ENCODE results near the gene TRAPPC12. TPM values are rescaled to one million over a fixed set of nuclear protein-coding genes. Genes with fewer than 3 reads are reported as not detected.

Gene TRAPPC12
- total RNA-seq, 4 donors from 2014 or later, result 41.3 to 83.6 (median 52.0) TPM

DNA sequence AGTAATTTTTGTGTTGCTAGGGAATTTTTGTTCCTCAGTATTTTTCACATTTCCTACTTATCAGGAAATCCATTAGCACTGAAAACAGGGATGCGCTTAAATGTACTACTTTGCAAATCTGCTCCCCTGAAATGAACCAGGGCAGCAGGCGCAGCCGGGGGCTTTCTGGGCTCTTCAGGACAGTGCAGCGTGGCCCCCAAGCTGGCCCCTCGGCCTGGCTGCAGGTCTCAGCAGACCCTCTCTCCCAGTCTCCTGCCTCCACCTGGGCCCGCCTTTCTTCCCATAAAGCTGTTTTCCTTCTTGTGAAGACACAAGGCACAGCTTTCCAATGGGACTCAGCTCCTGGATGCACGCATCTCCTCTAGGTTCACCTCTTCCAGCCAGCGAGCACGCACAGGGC is 37.2 kb upstream of the TRAPPC12 start:
- TF ChIP-seq, protein P1, sequence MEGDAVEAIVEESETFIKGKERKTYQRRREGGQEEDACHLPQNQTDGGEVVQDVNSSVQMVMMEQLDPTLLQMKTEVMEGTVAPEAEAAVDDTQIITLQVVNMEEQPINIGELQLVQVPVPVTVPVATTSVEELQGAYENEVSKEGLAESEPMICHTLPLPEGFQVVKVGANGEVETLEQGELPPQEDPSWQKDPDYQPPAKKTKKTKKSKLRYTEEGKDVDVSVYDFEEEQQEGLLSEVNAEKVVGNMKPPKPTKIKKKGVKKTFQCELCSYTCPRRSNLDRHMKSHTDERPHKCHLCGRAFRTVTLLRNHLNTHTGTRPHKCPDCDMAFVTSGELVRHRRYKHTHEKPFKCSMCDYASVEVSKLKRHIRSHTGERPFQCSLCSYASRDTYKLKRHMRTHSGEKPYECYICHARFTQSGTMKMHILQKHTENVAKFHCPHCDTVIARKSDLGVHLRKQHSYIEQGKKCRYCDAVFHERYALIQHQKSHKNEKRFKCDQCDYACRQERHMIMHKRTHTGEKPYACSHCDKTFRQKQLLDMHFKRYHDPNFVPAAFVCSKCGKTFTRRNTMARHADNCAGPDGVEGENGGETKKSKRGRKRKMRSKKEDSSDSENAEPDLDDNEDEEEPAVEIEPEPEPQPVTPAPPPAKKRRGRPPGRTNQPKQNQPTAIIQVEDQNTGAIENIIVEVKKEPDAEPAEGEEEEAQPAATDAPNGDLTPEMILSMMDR (IDR thresholded peaks at IDR 0.05; ENCODE audit: low read depth), result no peak

DNA sequence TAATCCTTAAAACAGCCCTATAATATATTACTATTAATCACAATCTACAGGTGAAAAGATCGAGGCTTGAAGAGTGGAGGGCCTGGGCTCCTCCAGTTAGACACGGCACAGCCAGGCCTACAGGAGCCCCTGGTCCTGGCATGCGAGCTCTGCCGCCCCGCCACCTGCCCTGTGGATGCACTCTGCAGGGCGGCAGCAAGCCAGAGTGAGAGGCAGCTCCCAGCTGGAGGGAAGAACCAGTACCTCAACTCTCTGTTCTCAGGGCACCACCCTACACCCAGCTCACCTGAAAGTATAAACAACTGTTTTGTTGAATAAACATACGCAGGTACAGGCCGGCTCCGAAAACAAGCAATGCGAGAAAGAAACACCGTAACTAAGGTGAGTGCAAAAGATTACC is 36.5 kb upstream of the TRAPPC12 start:
- TF ChIP-seq, protein P1 (IDR thresholded peaks at IDR 0.05; ENCODE audit: low read depth), result no peak

DNA sequence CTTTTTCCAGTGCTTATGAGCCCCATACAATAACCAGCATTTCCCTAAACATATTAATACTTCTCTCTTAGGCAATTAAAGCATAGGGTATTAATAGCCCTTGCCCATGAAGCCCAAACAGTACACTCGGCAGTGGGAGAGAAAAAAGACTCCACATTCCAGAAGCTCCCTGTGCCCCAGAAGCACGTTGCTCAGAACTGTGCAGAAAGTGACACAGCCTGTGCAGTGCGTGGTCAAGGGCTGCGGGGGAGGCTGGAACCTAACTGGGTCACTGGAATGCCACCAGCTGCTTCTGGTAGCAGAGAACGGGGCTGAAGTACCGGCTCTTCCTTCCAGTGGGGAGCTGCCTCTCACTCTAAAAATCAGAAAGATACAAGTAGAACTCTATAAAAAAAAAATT is 34.6 kb upstream of the TRAPPC12 start:
- TF ChIP-seq, protein P1 (IDR thresholded peaks at IDR 0.05; ENCODE audit: low read depth), result no peak

DNA sequence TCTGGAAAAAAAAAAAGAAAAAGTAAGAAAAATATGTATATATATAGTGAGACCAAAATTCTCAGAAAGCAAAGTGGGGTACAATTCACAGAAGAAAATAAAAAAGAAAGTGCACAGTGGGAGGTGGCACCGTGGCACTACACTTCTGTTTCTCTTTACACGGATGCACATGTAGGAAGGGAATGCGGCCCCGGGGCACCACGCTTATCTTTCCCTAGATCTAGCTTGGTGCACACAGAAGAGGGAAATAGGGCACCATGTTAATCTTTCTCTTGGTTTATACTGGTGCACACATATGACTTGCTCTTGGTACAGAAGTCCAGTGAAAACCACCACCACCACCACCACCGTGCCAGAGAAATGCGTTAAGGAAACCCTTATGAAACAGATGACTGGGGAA is 33.9 kb upstream of the TRAPPC12 start:
- TF ChIP-seq, protein P1 (IDR thresholded peaks at IDR 0.05; ENCODE audit: low read depth), result no peak

DNA sequence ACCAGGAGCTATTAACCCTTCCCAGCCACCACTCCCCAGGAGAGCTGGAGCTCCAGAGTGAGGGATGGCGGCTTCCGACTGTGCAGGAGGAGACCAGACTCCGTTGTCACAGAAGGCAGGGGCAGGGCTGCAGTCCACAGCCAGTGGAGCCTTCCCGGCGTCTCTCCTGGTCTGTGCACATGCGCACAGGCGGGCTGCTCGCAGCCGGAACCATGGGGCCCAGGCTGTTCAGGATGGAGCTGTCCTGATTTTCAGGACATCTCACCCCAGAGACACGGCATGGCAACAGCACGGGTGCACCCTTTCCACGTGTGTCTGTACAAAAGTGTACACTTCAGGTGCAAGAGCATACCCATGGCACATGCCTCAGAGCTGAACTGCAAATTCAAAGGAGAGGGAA is 30.7 kb upstream of the TRAPPC12 start:
- TF ChIP-seq, protein P1 (IDR thresholded peaks at IDR 0.05; ENCODE audit: low read depth), result no peak

DNA sequence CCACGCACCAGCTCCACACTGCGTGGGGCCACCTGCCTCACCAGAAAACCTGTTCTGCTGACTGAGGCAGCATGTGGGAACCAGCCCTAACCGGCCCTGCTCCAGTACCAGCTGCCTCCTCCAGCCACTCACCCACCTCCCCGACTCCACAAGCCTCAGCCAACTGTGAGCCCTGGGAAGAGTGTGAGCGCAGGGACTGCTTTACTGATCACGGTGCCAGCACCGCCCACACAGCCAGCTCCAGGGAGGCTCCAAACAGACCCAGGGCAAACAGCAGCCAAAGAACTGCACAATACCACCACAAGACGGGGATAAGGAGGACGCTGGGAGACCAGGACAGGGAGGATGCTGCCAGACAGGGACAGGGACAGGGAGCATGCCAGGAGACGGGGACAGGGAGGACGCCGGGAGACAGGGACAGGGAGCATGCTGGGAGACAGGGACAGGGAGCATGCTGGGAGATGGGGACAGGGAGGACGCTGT is 30.2 kb upstream of the TRAPPC12 start:
- TF ChIP-seq, protein P1 (IDR thresholded peaks at IDR 0.05; ENCODE audit: low read depth), result no peak

DNA sequence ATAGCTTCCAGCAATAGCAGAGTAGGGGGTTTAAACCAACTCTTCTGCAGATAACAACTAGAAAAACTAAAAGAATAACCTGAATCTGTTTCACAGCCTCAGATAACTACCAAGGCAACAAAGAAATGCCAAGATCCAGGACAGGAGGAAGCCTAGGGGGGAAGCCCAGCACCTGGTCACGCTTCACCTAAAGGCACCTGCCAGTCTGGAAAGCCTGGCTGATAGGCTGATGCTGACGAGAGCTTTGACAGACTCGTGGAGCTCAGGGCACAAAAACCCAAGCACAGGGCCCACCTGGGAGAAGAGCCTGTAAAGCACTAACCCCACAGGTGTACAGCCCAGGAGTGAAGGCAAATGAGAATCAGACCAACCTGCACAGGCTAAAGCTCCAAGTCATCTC is 24.5 kb upstream of the TRAPPC12 start:
- TF ChIP-seq, protein P1 (IDR thresholded peaks at IDR 0.05; ENCODE audit: low read depth), result no peak

All from subcutaneous adipose tissue (tissue), 4 donors.